Mesendoderm (in vitro differentiated cells): ENCODE measurements around the gene ZFHX3.
"Not testable (repeated sequence)": the region's sequence is repeated elsewhere in the genome, so short reads cannot be mapped to it uniquely, and the experiment has no call there.

Experiments
- DNase-seq: peaks from one replicate; pipeline ENCODE4 v3.0.0; 2013
- H2AK5ac ChIP-seq: 2 replicates; pipeline ENCODE4 v1.6.1; 2013; ENCODE audit warnings: low read length, inconsistent platforms
- H2BK120ac ChIP-seq: 2 replicates; pipeline ENCODE4 v1.6.1; 2013; ENCODE audit warnings: low read depth, mild to moderate bottlenecking, low read length, moderate library complexity, mixed read lengths
- H2BK15ac ChIP-seq: replicated peaks from 2 replicates; pipeline ENCODE4 v1.6.1; 2013; ENCODE audit warnings: low read depth, mild to moderate bottlenecking, moderate library complexity
- H2BK5ac ChIP-seq: 2 replicates; pipeline ENCODE4 v1.6.1; 2013; ENCODE audit warnings: low read length, inconsistent platforms
- H3K18ac ChIP-seq: 2 replicates; pipeline ENCODE4 v1.6.1; 2013; ENCODE audit warnings: mild to moderate bottlenecking, low read length, mixed read lengths
- H3K23ac ChIP-seq: one replicate; pipeline ENCODE4 v1.6.1; 2013; ENCODE audit warnings: low read length
- H3K27ac ChIP-seq: 2 replicates; pipeline ENCODE4 v1.5.1; 2013; ENCODE audit warnings: low read depth, mild to moderate bottlenecking, inconsistent platforms, low read length, moderate library complexity
- H3K27me3 ChIP-seq: 2 replicates; pipeline ENCODE4 v1.6.1; 2013; ENCODE audit warnings: low read length, control low read depth, mild to moderate bottlenecking, inconsistent platforms; ENCODE audit not compliant: insufficient read depth, poor library complexity
- H3K36me3 ChIP-seq: 2 replicates; pipeline ENCODE4 v1.6.1; 2013; ENCODE audit warnings: low read length, inconsistent platforms; ENCODE audit not compliant: control insufficient read depth, insufficient read depth
- H3K4ac ChIP-seq: one replicate; pipeline ENCODE4 v1.6.1; 2013; ENCODE audit warnings: low read depth, mild to moderate bottlenecking, low read length, moderate library complexity
- H3K4me1 ChIP-seq: 2 replicates; pipeline ENCODE4 v1.6.1; 2013; ENCODE audit warnings: low read depth, low read length, inconsistent platforms; ENCODE audit not compliant: control insufficient read depth
- H3K4me2 ChIP-seq: 2 replicates; pipeline ENCODE4 v1.6.1; 2013; ENCODE audit warnings: low read length
- H3K4me3 ChIP-seq: 2 replicates; pipeline ENCODE4 v1.5.1; 2013; ENCODE audit warnings: mild to moderate bottlenecking, low read length
- H3K56ac ChIP-seq: one replicate; pipeline ENCODE4 v1.6.1; 2013; ENCODE audit warnings: low read length
- H3K79me1 ChIP-seq: 2 replicates; pipeline ENCODE4 v1.6.1; 2013; ENCODE audit warnings: low read length, inconsistent platforms
- H3K79me2 ChIP-seq: 2 replicates; pipeline ENCODE4 v1.6.1; 2013; ENCODE audit warnings: mild to moderate bottlenecking, low read length; ENCODE audit not compliant: control insufficient read depth, insufficient read depth
- H3K9ac ChIP-seq: 2 replicates; pipeline ENCODE4 v1.6.1; 2013; ENCODE audit warnings: low read length, inconsistent platforms
- H4K5ac ChIP-seq: one replicate; pipeline ENCODE4 v1.6.1; 2013; ENCODE audit warnings: low read length
- H4K8ac ChIP-seq: one replicate; pipeline ENCODE4 v1.6.1; 2013; ENCODE audit warnings: low read depth, mild to moderate bottlenecking, control low read depth, low read length, moderate library complexity
- WGBS: extraction: QIAGEN DNeasy Blood & Tissue Kit; methylation state at CpG from one replicate; pipeline ENCODE4 v1.1.7; 2013; ENCODE audit warnings: low lambda C conversion rate, missing lambda C conversion rate; ENCODE audit not compliant: insufficient coverage; ENCODE audit errors: extremely low coverage; 5-methylcytosine and 5-hydroxymethylcytosine counted together

The ZFHX3 gene

DNA sequence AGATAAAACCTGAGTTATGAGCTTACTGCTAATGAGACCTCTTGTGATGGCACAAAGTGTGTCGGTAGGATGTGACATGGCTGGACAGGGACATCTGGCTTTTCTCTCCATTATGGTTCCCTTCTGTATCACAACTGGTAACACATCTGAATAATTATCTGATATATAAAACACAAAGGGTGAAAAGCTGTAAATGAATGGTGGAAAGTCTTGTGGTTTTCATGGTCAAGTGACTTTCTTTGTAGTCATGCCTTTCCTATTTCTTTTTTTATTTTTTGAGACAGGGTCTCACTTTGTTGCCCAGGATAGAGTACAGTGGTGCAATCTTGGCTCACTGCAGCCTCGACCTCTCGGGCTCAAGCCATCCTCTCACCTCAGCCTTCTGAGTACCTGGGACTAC lies 35.3 kb upstream of the ZFHX3 start:
- H3K27ac ChIP-seq, result no peak overlapping the region
- no peak overlapping the region for H2AK5ac ChIP-seq

DNA sequence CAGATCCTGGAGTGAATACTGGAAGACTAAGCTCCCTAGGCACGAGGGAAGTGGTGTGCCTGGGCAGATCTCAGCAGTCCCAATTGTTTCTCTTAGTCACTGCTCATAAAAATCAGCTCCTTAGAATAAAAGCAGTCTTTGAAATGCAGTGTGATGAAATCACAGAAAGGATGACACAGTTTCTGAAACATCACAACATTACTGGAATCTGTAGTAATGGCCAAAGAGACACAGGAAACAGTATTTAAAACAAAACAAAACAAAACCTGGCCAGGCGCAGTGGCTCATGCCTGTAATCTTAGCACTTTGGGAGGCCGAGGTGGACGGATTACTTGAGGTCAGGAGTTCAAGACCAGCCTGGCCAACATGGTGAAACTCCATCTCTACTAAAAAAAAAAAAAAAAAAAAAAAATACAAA lies 34.7 kb upstream of the ZFHX3 start:
- not testable (repeated sequence) for H3K27ac ChIP-seq, H2BK15ac ChIP-seq, H3K27me3 ChIP-seq, H3K23ac ChIP-seq, H2BK120ac ChIP-seq, H3K56ac ChIP-seq, H3K4me1 ChIP-seq, H4K5ac ChIP-seq, DNase-seq, H2BK5ac ChIP-seq, H4K8ac ChIP-seq, H3K9ac ChIP-seq, H3K4me2 ChIP-seq, H2AK5ac ChIP-seq, H3K4ac ChIP-seq, H3K79me2 ChIP-seq, H3K36me3 ChIP-seq, H3K79me1 ChIP-seq, H3K18ac ChIP-seq, H3K4me3 ChIP-seq
- no CpG with 5 or more reads among the region's 4 CpGs for WGBS

More for the DNA sequence above, 35.3 kb upstream of the ZFHX3 start:
- no peak overlapping the region for H3K9ac ChIP-seq
- WGBS, result no CpG with 5 or more reads among the region's 3 CpGs
- no peak overlapping the region for H3K18ac ChIP-seq
- H3K23ac ChIP-seq, result no peak overlapping the region
- no peak overlapping the region for H2BK5ac ChIP-seq
- no peaks in the 10 kb centered on the region for H3K79me1 ChIP-seq
- H3K4me3 ChIP-seq, result no peak overlapping the region
- H3K36me3 ChIP-seq, result no peaks in the 10 kb centered on the region
- no peak overlapping the region for H2BK120ac ChIP-seq
- H3K56ac ChIP-seq, result no peak overlapping the region
- H2BK15ac ChIP-seq, result no peak overlapping the region
- no peak overlapping the region for H4K8ac ChIP-seq
- H3K27me3 ChIP-seq, result no peaks in the 10 kb centered on the region
- no peak for DNase-seq
- H3K4me1 ChIP-seq, result no peaks in the 10 kb centered on the region
- H4K5ac ChIP-seq, result no peak overlapping the region
- H3K79me2 ChIP-seq, result no peaks in the 10 kb centered on the region
- H3K4me2 ChIP-seq, result no peak overlapping the region
- no peak overlapping the region for H3K4ac ChIP-seq

DNA sequence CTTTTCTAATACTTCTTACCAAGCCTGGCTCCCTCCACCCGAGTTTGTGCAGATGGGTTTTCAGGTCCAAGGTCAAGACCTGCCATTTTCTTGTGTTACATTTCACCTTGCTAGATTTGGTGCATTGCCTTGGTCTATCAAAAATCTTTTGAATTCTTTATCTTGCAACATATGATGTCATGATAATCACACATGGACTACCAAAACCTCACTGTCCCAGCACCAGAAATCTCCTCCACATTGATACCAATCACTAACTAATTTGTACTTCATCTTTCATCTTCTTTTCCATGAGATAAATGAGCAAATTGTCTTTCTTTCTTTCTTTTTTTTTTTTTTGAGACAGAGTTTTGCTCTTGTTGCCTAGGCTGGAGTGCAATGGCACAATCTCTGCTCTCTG lies 33.0 kb upstream of the ZFHX3 start:
- H3K56ac ChIP-seq, result no peak overlapping the region
- H4K5ac ChIP-seq, result no peak overlapping the region
- no peak overlapping the region for H2BK5ac ChIP-seq
- no peak overlapping the region for H3K4me2 ChIP-seq
- no peaks in the 10 kb centered on the region for H3K27me3 ChIP-seq
- no CpG with 5 or more reads among the region's 1 CpG for WGBS
- H2BK120ac ChIP-seq, result no peak overlapping the region
- no peaks in the 10 kb centered on the region for H3K4me1 ChIP-seq
- H3K18ac ChIP-seq, result no peak overlapping the region
- DNase-seq, result no peak
- H2BK15ac ChIP-seq, result no peak overlapping the region
- H3K27ac ChIP-seq, result no peak overlapping the region
- H3K36me3 ChIP-seq, result no peaks in the 10 kb centered on the region
- no peak overlapping the region for H3K4me3 ChIP-seq
- no peaks in the 10 kb centered on the region for H3K79me1 ChIP-seq
- no peaks in the 10 kb centered on the region for H3K79me2 ChIP-seq
- H3K9ac ChIP-seq, result no peak overlapping the region
- H3K23ac ChIP-seq, result no peak overlapping the region
- no peak overlapping the region for H4K8ac ChIP-seq
- H3K4ac ChIP-seq, result no peak overlapping the region
- no peak overlapping the region for H2AK5ac ChIP-seq

DNA sequence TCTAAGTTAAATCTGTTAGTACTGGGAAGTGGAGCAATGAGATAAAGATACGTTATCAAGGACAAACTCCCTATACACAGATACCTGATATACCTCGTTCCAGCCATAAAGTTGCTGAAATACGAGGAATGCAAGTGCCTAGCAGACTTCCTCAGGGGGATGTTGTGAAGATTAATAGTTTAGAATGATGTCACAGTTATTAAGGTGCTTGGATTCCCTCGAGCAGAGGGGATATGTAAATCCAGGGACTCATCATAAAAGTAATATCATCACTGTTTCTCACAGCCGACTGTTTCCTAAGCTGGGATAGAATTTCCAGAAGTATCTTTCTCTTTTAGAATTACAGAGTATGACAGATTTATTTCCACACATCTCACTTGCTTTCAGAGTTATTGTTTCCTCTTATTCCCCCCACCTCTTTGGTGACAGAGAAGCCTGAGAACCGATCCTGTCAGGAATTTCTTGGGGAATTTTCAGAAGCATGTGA lies 28.4 kb upstream of the ZFHX3 start:
- no peaks in the 10 kb centered on the region for H3K79me2 ChIP-seq
- no peak overlapping the region for H3K18ac ChIP-seq
- H2BK5ac ChIP-seq, result no peak overlapping the region
- H2AK5ac ChIP-seq, result no peak overlapping the region
- H3K4me1 ChIP-seq, result no peaks in the 10 kb centered on the region
- no peak overlapping the region for H3K4ac ChIP-seq
- no peaks in the 10 kb centered on the region for H3K79me1 ChIP-seq
- no peaks in the 10 kb centered on the region for H3K36me3 ChIP-seq
- H2BK120ac ChIP-seq, result no peak overlapping the region
- H3K56ac ChIP-seq, result no peak overlapping the region
- H4K8ac ChIP-seq, result no peak overlapping the region
- H3K27ac ChIP-seq, result no peak overlapping the region
- no peaks in the 10 kb centered on the region for H3K27me3 ChIP-seq
- no peak overlapping the region for H3K23ac ChIP-seq
- H4K5ac ChIP-seq, result no peak overlapping the region
- H3K4me3 ChIP-seq, result no peak overlapping the region
- H3K9ac ChIP-seq, result no peak overlapping the region
- no peak overlapping the region for H3K4me2 ChIP-seq
- no CpG with 5 or more reads among the region's 6 CpGs for WGBS
- H2BK15ac ChIP-seq, result no peak overlapping the region
- DNase-seq, result no peak

DNA sequence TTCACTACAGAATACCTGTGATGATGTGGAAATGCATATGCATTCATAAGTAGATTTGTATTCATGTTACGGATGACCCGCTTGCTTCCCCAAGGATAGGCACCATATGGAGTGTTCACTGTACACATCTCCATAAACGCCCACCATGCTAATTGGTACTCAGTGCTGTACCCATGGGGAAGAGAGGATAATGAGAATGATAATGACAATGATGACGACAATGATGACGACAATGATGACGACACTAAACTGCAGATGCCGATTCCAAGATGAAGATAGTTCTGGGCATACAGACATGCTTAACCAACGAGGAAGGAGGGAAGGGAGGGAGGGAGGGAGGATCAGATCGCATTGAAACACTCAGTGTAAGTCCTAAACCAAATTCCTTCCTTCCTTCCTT lies 26.5 kb upstream of the ZFHX3 start:
- no peak overlapping the region for H2BK5ac ChIP-seq
- H4K5ac ChIP-seq, result no peak overlapping the region
- H2BK15ac ChIP-seq, result no peak overlapping the region
- H4K8ac ChIP-seq, result no peak overlapping the region
- H3K23ac ChIP-seq, result no peak overlapping the region
- no peak overlapping the region for H3K4me2 ChIP-seq
- H3K56ac ChIP-seq, result no peak overlapping the region
- H3K79me1 ChIP-seq, result no peaks in the 10 kb centered on the region
- no peak overlapping the region for H2BK120ac ChIP-seq
- no peak overlapping the region for H3K18ac ChIP-seq
- H3K79me2 ChIP-seq, result no peaks in the 10 kb centered on the region
- no peak overlapping the region for H2AK5ac ChIP-seq
- no peak overlapping the region for H3K4me3 ChIP-seq
- WGBS, result no CpG with 5 or more reads among the region's 9 CpGs
- H3K4ac ChIP-seq, result no peak overlapping the region
- DNase-seq, result no peak
- H3K27me3 ChIP-seq, result peaks cover 6% of the 10 kb centered on the region
- no peak overlapping the region for H3K9ac ChIP-seq
- no peaks in the 10 kb centered on the region for H3K4me1 ChIP-seq
- H3K36me3 ChIP-seq, result no peaks in the 10 kb centered on the region
- no peak overlapping the region for H3K27ac ChIP-seq

DNA sequence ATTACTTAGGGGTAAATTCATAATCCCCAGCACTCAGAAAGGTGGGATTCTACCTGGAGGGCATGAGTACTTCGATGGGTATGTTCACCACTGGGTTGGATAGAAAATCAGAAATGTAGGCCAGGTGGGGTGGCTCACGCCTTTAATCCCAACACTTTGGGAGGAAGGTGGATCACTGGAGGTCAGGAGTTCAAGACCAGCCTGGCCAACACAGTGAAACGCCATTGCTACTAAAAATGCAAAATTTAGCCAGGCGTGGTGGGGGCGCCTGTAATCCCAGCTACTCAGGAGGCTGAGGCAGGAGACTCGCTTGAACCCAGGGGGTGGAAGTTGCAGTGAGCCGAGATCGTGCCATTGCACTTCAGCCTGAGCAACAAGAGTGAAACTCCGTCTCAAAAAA lies 24.1 kb upstream of the ZFHX3 start:
- not testable (repeated sequence) for H3K18ac ChIP-seq, H3K27ac ChIP-seq, H4K5ac ChIP-seq, H3K4me3 ChIP-seq, H3K4me1 ChIP-seq, H3K23ac ChIP-seq, H3K9ac ChIP-seq, H3K79me2 ChIP-seq, H4K8ac ChIP-seq, H2BK120ac ChIP-seq, H3K4me2 ChIP-seq, DNase-seq, H3K4ac ChIP-seq, H2AK5ac ChIP-seq, H3K79me1 ChIP-seq, H3K36me3 ChIP-seq, H2BK5ac ChIP-seq, H2BK15ac ChIP-seq, H3K56ac ChIP-seq
- peaks cover 27% of the 10 kb centered on the region for H3K27me3 ChIP-seq
- WGBS, result no CpG with 5 or more reads among the region's 9 CpGs
